Brain microvascular endothelial cell (primary cell): ENCODE data around the gene PEX11G.

ENCODE experiments used
- DNase-seq: peaks from one replicate; pipeline ENCODE4 v3.0.0-alpha.2; 2020
- H3K27ac ChIP-seq: fragments of 250-450 bp; sonication (Bioruptor Pico); 2 replicates; pipeline ENCODE4 v1.5.1; 2020; ENCODE audit warnings: mild to moderate bottlenecking, moderate library complexity
- H3K27me3 ChIP-seq: fragments of 250-450 bp; sonication (Bioruptor Pico); replicated peaks from 2 replicates; pipeline ENCODE4 v1.5.1; 2020; ENCODE audit warnings: mild to moderate bottlenecking
- H3K36me3 ChIP-seq: fragments of 250-450 bp; sonication (Bioruptor Pico); replicated peaks from 2 replicates; pipeline ENCODE4 v1.5.1; 2020; ENCODE audit warnings: mild to moderate bottlenecking
- H3K4me3 ChIP-seq: 2 replicates; pipeline ENCODE4 v1.5.1; 2011; ENCODE audit warnings: low read depth, mild to moderate bottlenecking, control low read depth, low read length, moderate library complexity
- in situ Hi-C: cut with HindIII; loops from 2 replicates; pipeline ENCODE4 v1.10.0; 2017; ENCODE audit warnings: low sequenced_read_pairs, low pct_ligation_motif_present
- TF ChIP-seq, protein P1 (sequence below): IDR thresholded peaks from 2 replicates; pipeline ENCODE4 v1.5.1; 2011; ENCODE audit warnings: low read depth, mild to moderate bottlenecking, moderate library complexity, low read length, control low read depth, inconsistent platforms; ENCODE audit errors: missing control alignments

The PEX11G gene

GRCh38 chr19:7504684-7505083 lies 15.8 kb upstream of the PEX11G start:
- in situ Hi-C loops = no loop called here
- Histone ChIP-seq H3K36me3 (no peaks in the 10 kb centered on the region), H3K27ac (no peak overlapping the region), H3K27me3 (no peaks in the 10 kb centered on the region), H3K4me3 (no peak overlapping the region)
- TF ChIP-seq, protein P1, sequence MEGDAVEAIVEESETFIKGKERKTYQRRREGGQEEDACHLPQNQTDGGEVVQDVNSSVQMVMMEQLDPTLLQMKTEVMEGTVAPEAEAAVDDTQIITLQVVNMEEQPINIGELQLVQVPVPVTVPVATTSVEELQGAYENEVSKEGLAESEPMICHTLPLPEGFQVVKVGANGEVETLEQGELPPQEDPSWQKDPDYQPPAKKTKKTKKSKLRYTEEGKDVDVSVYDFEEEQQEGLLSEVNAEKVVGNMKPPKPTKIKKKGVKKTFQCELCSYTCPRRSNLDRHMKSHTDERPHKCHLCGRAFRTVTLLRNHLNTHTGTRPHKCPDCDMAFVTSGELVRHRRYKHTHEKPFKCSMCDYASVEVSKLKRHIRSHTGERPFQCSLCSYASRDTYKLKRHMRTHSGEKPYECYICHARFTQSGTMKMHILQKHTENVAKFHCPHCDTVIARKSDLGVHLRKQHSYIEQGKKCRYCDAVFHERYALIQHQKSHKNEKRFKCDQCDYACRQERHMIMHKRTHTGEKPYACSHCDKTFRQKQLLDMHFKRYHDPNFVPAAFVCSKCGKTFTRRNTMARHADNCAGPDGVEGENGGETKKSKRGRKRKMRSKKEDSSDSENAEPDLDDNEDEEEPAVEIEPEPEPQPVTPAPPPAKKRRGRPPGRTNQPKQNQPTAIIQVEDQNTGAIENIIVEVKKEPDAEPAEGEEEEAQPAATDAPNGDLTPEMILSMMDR = no peak
- no peak for DNase-seq

DNA sequence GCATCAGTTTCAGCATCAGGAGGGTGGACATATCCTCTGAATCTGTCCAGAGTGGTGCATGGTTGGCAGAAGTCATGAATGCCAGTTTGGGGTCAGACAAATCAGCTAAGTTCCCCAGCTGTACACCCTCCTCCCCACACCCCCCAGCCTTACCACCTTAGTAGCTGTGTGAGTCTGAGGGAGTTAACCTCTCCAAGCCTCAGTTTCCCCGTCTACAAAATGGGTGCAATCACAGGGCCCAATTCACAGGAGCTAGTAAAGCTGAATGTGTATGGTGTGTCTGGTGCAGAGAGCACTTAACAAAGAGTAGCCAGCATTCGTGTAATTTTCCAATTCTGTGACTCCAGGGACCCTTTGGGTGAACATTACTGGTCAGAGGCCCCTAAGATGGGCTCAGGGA lies 13.7 kb upstream of the PEX11G start:
- no peak for DNase-seq
- H3K27ac ChIP-seq = no peak overlapping the region
- H3K36me3 ChIP-seq = no peaks in the 10 kb centered on the region
- H3K4me3 ChIP-seq = no peak overlapping the region
- no peaks in the 10 kb centered on the region for H3K27me3 ChIP-seq
- TF ChIP-seq, protein P1 = no peak
- in situ Hi-C loops = no loop called here

DNA sequence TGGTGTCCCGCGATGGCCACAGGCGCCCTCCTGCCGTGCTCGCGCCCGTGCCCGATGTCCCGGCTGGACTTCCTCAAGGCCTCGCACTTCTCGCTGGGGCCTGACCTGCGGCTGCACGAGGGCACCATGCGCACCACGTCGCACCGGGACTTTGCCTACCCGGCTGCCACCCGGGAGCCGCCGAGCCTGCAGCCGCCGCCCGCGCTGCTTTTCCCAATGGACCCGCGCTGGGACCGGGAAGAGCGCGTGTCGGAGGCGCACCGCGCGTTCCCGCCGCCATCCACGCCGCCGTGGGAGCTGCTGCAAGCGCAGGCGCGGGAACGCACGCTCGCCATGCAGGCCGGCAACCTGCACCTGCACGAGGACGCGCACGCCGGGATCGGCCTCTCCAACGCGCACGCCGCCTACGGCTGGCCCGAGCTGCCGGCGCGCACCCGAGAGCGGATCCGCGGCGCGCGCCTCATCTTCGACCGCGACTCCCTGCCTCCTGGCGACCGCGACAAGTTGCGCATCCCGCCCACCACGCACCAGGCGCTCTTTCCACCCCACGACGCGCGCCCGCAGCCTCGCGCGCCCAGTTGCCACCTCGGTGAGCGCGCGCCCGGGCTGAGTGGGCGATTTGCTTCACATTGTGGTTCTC lies 12.1 kb upstream of the PEX11G start:
- TF ChIP-seq, protein P1 = no peak
- no peaks in the 10 kb centered on the region for H3K36me3 ChIP-seq
- DNase-seq = peak; percentile 39
- no peaks in the 10 kb centered on the region for H3K27me3 ChIP-seq
- peak overlapping the region; percentile 46 for H3K4me3 ChIP-seq
- in situ Hi-C loops = no loop called here
- no peak overlapping the region for H3K27ac ChIP-seq

DNA sequence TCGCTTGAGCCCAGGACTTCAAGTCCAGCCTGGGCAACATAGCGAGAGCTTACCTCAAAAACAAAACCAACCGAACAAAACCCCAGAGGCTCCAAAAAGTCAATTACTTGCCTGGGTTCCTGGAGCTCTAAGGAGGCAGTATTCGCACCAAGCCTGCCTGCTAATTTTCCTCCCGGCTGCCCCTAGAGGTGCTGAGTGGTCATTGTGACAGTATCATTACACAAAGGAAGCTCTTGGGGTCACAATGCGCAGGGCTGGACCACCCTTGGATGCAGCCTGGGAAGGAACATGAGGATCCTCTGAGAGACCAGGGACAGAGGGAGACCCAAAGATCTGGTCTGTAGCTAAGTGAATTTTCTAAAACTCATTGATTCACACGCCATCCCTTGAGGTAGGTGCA lies 8.5 kb upstream of the PEX11G start:
- no peaks in the 10 kb centered on the region for H3K36me3 ChIP-seq
- DNase-seq = no peak
- TF ChIP-seq, protein P1 = peak; percentile 68
- no peak overlapping the region for H3K27ac ChIP-seq
- H3K27me3 ChIP-seq = no peaks in the 10 kb centered on the region
- no peak overlapping the region for H3K4me3 ChIP-seq
- in situ Hi-C loops = no loop called here

DNA sequence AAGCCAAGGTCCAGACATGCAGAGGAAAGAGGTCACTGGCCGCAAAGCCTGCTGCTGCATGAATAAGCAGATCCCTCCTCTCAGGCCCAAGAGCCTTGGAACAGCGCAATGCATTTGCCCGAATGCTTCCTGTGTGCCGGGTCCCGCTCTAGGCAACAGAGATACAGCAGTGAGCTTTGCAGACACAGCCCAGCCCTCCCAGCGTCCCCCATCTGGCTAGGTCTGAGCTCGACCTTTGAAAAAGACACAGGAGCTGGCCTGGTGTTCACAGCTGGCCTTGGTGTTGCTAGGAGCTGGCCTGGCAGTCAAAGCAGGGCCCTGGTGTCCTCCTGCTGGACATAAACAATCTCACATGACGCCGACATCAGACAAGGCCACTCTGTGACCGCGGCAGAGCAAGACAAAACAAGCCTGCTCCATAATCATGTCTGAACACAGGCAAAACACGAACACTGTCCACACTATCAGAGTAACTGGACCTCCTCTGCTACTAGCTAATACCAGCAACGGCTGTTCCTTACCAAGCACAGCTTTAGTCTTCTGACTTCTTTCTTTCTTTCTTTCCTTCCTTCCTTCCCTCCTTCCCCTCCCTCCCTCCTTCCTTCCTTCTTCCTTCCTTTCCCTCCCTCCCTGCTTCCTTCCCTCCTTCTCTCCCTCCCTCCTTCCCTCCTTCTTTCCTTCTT lies 5.7 kb upstream of the PEX11G start:
- H3K36me3 ChIP-seq = no peaks in the 10 kb centered on the region
- H3K27me3 ChIP-seq = no peaks in the 10 kb centered on the region
- H3K27ac ChIP-seq = no peak overlapping the region
- no peak overlapping the region for H3K4me3 ChIP-seq
- in situ Hi-C loops = no loop called here
- DNase-seq = peak; percentile 43
- TF ChIP-seq, protein P1 = peak; percentile 41
